ENCODE results near the gene CCDC106.

The CCDC106 gene

GRCh38 chr19:55700813-55701212 lies 52.8 kb downstream of the CCDC106 start:
- DNase-seq, result no peak

DNA sequence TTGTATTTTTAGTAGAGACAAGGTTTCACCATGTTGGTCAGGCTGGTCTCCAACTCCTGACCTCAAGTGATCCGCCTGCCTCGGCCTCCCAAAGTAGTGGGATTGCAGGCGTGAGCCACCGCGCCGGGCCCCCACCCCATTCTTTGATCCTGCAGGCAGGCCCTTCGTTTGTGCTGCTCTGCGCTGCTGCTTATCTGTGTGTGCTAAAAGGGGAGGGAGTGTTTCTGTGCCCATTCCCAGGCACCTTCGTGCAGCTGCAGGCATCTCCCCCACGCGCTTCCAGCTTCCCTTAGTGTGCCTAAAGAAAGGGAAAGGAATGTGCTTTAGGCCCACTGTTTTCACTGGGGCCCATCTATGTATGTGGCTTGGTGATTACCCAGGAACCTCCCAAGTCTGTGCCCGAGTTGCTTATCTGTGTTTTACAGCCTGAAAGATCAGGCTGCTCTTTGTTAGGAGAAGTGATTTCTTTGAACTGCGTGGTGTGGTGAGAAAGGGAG lies 54.2 kb downstream of the CCDC106 start:
- no peak for DNase-seq
